Stimulated activated CD8-positive, alpha-beta memory T cell treated with anti-CD3 and anti-CD28 coated beads, Interleukin-15, amount 100 ng/mL, for 24 hours (primary cell): ENCODE data around the gene CCDC187.

Experiments
- DNase-seq: peaks from one replicate; pipeline ENCODE4 v3.0.0-alpha.2; 2020; ENCODE audit warnings: low read depth

Gene CCDC187

DNA sequence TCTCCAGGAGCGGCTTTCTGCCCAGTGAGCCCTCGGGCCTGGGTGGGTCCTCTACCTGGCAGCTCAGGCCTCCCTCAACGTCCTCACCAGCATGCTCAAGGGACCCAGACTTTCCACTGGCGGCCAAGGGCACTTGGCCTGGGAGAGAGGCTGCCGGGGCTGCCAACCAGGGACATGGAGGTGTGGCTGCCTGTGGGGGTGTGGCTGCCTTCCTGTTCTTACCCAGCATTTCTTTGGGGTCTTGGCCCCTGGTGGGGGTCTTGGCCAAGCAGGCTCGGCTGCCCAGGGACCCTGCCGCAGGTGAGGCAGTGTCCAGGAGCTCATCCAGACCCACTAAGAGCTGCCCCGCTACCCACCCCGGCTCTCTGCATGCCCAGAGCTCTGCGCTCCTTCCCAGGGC is 51.0 kb downstream of the CCDC187 start:
- DNase-seq: no peak

DNA sequence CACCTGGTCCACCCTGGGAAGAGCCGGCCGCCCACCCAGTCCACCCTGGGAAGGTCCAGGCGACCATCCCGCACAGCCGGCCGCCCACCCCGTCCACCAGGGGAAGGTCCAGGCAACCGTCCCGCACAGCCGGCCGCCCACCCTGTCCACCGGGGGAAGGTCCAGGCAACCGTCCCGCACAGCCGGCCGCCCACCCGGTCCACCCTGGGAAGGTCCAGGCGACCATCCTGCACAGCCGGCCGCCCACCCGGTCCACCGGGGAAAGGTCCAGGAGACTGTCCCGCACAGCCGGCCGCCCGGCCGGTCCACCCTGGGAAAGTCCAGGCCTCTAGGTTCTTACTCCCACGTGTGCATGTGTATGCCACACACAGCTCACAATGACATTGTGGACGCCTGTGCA is 51.6 kb downstream of the CCDC187 start:
- DNase-seq: no peak

DNA sequence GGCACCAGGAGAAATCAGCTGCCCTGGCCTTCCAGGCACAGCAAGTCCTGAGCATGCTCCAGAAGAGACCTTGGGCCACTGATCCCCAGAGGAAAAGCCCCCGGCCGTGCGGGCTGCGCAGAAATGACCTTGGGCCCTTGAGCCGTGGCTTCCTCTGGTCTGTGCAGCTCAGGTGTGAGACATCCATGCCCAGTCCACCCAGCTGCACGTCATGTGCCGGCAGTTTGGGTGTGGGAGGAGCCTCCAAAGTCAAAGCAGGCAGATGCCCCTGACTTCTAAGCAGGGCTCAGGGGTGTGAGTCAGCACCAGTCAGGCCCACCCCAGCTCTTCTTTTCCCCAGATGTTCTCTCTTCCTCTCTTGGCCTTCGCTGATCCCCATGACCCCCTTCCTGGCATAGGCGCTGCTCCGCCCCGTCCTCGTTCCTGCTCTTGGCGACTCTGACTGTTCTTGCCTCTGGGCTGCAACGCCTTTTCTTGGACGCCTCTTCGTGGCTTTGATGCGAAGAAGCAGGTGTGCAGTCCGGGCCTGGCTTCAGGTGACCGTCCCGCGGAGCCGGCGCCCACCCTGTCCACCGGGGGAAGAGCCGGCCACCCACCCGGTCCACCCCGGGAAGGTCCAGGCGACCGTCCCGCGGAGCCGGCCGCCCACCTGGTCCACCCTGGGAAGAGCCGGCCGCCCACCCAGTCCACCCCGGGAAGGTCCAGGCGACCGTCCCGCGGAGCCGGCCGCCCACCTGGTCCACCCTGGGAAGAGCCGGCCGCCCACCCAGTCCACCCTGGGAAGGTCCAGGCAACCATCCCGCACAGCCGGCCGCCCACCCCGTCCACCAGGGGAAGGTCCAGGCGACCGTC is 52.4 kb downstream of the CCDC187 start:
- no peak for DNase-seq

DNA sequence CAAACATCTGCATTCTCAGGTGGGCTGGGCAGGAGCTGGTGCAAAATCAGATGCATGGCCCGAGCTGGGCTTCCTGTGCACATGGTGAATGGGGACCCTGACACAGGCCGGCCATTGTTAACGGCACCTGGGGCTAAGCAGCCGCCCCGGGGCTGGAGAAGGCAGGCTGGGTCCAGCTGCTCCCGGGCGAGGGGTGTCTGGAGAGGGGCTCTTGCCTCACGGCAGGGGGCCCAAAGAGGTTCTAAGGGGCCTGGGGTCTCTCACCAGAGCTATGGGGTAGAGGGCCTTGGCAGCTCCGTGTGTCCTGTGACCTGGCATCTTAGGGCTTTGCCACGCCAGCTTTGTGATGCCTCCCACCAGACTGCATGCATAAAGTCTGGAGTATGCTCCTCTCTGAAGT is 53.2 kb downstream of the CCDC187 start:
- no peak for DNase-seq

DNA sequence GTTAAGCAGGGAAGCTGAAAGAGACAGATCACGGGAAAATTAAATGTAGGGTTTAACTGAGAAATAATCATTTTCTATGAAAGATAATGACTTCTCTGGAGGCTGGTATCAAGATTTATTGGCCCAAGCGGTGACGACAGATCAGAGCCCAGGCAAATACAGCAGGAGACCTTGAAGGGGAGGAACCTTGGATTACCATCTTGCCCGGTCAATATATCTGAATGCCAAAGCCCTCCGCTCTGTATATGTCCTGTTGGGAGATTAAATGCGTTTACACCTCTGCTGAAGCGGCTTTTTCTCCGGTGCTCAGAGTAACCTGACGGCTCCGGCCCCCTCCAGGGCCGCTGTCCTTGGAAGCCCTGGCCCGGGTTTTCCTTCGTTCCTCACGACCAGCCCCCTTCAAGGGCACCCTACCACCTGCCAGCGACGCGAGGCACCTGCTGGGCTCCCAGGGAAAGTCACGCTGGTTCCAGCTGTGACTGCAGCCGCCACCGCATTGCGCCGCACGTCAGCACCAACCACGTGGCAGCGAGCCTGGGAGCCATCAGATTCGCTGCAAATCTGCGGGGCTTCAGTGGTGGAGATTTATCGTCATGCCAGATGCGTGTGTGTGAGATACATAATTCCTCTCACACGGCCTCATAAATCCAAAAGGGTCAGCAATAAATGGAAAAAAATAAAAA is 53.9 kb downstream of the CCDC187 start:
- DNase-seq: no peak

DNA sequence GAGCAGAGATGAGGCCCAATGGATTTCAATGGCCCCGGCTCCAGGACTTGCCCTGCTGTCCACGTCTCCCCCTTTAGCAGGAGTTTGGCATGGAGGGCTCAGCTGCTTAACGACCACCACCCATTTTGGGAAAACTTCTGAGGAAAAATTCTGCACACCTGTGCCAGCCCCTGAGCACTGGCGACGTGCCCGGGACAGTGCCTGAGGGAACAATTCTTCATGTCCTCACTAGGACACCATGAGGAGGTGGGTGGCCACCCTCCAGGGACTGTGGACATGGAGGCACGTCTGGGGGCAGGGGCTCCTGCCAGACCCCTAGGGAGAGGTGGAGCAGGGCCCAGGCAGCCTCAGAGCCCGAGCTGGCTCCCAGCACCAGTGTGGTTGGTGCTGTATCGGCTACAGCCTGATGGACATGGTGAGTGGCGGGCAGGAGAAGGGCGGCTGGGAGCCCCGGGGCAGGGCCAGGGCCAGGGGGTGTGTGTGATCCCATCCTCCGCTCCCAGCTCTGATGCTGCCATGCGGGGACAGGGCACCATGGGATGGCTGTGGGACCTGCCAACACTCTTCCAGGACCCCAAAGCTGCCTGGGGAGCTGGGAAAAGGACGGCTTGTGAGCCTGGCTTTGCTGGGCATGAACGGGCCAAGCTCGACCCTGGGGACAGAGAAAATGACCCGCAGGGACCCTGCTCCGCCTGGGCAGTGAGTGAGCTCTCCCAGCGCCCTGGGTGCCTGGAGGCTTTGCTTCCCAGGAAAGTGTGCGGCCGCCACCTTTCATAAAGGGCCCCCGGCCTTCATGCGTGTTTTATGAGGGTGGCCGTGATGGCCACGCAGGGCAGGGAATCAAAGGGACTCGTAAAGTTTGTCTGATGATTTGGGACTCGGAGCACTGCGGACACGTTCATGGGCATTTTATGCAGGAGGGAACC is 54.7 kb downstream of the CCDC187 start:
- no peak for DNase-seq

DNA sequence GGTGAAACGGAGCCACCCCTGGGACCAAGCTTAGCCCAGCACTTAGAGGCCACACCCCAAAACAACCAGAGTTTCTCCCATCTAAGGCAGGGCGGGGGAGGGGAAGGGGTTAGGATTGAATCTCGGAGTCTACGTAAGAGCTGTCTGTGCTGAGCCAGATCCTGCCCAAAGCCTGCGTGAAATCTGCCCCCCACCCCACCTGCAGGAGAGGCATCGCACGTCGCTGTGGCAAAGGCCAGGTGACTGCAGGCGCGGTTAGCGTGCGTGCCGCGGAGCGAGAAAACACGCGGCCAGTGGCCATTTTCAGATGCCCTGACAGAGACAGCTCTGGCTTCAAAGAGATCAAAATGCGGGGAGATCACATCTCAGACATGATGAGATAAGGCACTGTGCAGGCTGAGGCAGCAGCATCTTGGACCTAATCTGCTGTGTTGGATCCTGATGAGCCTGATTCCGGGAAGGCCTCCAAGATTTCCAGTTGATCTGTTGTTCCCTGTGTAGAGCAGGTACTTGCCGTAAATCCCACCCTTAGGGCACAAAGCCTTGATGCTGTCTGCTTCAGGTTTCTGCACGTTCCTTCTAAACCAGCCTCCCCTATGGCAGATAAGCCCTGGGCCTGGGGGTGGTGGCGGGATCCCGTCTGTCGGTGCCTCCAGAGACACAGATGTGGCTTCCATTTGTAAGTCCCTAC is 55.8 kb downstream of the CCDC187 start:
- DNase-seq: no peak

DNA sequence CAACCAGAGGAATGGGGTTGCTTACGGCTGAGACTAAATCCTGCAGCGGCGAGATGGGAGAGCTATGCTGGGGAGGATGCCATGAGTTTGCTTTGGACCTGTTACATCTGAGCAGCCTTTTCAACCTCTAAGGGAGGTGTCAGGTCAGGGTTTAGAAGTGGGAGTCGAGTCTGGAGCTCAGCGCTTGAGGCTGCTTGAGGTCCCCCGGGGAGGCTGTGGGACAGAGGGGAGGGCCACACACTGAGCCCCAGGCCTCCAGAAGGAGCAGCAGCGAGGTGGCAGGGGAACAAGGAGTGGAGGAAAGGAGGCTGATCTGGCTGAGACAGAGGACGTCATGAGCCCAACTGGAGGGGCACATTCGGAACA is 56.4 kb downstream of the CCDC187 start:
- no peak for DNase-seq

DNA sequence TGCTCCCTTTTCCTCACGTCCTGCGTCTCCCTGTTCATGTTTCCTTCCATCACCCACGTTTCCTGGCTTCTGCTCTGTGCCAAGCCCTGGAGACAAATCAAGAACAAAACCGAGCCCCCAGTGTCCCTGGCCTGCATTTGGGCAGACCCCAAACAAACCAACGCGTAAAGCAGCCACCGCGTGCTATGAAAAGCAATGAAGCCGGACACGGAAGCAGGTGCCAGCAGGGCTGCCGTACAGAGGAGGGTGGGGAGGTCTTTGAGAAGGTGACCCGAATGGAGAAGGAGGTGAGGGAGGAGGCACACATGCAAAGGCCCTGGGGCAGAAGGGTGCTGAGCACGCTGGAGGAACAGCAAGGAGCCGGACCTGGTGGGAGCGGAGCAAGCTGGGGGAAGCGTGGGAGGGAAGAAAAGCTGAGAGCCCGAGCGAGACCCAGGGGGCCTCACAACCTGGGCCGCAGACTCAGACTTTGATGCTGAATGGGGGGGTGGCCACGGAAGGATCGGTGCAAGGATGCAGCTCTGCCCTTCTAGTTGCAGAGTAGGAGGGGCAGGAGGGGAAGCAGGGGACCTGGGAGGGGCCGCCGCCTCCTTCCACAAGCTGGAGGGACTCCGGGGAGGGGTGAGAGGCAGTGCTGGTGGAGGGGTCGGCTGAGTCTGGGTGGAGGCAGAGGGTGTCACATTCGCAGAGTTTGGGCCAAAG is 56.9 kb downstream of the CCDC187 start:
- no peak for DNase-seq

DNA sequence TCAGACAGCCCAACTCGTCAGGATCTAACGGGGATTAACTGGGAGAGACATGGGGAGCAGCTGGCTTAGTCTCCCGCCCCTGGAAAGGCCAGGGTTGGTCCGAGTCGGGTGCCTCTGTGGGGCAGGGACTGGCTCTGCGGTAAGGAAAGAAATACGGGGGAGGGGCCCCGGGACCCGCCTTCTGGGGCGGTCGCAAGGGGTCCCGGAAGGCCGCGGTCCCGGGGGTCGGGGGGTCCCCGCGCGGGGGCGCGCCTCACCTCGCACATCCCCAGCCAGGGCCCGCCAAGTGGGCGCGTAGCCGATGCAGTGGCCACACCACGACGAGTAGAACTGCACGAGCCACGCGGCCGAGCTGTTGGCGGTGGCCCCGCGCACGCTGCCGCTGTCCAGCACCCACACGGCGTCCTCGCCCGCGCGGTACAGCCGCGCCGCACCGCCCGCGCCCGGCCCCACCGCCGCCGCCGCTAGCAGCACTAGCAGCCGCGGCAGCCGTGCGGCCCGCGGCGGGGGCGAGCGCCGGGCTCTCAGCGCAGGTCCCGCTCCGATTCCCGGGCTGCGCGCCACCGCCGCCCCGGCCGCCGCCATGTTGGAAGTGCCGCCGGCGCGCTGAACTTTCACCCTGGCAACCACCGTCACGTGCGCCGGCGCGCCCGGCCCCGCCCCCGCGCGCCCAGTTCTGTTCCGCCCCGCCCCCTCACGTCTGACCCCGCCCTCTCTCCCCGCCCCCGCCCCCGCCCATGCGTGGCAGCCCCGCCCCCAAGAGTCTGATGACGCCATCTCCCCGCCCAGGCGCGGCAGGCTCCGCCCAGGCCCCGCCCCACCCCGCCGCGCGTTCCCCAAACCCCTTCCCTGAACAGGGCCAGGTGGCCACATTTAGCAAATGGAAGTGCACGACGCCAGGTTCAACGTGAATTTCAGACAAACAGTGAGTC is 58.4 kb downstream of the CCDC187 start, which contains the start of gene QSOX2:
Gene QSOX2, minus strand, starts transcription at position 594 of the 932 bp plus-strand sequence. Its CDS starts 9 bp downstream, at position 585.
- DNase-seq: peak; percentile 81

DNA sequence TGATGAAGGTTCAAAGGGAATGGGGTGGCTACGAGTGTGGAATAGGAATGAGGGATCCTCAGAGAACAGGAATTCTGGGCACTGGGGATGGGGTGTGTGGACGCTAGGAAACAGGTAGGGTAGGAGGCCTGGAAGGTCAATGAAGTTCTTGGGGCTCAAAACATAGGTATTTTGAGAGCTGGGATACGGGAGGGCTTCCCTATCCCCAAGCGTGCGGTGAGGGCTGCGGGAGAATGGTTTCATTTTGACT is 59.0 kb downstream of the CCDC187 start:
- no peak for DNase-seq

DNA sequence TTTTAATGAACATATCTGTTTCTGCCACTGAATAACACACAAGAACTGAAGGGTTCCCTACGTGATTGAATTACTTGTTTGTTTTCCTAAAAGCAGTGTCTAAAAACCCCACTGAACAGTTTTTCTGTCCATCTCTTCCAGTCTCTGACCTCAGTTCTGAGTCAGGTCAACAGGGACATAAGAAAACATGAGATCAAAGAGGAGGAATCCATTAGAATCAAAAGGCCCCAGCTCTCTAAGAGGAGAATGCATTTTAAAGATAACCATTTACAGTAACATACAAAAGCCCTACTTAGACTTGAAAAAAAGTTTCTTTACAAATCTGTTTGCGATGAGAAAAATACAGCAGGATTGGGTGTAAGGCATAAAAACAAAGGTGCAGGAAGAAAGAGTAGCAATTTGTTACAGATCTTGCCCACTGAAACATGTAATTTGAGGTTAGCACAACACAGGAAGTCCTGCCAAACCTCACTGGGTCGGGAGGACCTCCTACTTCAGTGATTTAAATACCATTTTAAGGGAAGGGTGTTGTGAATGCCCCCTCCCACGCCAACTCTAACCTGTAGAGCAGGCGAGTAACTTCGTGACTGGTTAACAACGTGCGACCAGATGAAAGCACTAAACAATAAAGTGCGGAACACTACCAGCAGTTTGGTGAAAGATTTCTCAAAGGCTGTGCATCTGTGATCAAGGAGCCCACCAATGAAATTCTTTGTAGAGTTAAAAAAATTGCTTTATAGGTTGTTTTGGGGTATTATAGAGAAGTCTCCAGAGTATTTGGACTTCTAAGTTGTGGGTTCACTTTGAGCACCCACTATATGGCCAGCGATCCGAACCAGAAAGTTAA is 59.5 kb downstream of the CCDC187 start:
- DNase-seq: no peak

DNA sequence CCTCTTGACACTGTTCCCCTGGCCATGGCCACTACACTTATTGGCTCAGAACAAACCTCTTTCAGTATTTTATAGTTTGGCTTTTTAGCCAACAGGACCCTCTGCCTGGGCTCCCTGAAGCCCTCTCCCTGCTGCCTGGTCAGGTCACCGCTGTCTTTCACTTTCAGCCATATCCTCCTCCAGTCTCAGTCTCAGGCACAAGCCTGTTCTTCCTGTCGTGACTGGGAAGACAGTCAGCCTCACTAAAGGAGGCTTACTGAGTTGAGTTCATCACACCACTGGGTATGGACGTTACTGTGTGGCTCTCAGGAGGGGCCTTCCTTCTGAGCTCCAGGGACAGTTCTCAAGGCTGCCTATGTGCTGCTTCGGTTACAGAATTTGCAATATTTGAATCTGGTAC is 60.3 kb downstream of the CCDC187 start:
- no peak for DNase-seq

DNA sequence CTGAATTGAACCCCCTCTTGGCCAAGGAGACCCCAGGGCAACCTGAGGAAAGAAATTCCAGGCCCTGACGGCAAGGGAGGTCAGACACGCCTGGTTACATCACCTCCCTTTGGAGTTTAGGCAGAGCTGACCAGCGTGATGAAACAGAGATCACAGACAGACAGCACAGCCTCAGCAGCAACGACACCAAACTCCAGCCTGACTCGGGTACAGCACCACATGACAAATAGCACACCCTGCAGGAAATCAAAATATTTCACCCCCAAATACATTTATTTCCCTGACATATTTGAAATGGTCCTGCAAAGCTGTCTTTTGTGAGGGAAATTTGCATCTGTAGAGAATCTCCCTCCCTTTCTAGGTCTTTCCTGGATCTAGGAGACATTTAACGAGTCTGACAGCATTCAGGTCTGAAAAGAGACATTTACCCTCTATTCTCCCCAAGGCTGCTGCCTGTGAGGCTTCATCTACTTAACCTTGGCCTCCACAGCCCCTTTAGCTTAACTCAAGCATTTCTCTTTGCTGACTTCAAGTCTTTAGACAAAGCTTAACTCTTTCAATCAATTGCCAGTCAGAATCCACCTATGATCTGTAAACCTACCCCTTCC is 60.9 kb downstream of the CCDC187 start:
- no peak for DNase-seq

DNA sequence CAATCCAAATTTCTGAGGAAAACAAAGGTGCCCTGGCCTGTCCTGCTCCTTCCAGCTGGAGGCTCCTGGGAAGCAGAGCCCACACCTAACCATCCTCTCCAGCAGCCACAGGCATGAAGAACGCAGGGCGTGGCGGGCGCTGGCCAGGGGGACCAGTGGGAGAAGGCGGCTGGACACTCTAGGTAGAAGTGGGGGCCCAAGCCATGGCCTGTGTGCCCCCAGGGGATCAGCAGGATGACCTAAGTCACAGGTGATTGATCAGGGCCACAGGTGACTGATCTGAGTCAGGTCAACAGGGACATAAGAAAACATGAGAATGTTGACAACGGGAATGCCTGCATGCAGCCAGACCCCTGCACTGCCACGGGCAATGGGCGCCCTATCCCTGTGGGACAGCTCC is 61.6 kb downstream of the CCDC187 start:
- no peak for DNase-seq

DNA sequence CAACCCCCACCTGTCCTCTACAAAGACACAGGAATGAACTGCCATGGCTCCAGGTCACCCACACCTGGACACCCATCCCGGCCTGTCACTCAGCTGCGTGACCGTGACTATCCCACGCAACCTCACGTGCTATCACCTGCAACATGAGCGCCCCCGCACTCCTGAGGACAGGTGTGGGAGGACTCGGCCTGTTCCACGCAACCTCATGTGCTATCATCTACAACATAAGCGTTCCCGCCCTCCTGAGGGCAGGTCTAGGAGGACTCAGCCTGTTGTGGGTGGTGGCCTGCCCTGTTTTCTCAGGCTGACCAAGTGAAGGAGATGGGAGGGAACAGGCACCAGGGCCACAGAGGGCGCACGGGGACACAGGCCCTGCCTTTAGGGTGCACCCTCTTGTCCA is 62.4 kb downstream of the CCDC187 start:
- no peak for DNase-seq

DNA sequence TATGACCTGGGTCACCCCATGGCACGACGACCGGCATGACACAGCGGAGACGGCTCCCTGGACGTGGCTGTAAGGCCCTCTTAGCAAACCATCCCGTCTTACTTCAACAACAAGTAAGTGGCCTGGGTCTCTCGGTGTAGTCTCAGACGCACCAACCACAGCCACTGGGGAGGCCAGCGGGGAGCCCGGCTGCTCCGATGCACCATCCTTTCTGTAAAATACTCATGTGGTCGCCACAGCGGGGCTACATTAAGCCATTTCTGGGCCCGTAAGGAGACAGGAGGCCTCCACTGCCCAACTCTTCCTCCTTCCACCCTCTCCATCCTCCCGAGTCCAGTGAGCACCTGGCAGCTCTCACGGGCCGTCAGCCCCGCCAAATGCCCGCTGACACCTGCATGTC is 63.0 kb downstream of the CCDC187 start:
- no peak for DNase-seq

DNA sequence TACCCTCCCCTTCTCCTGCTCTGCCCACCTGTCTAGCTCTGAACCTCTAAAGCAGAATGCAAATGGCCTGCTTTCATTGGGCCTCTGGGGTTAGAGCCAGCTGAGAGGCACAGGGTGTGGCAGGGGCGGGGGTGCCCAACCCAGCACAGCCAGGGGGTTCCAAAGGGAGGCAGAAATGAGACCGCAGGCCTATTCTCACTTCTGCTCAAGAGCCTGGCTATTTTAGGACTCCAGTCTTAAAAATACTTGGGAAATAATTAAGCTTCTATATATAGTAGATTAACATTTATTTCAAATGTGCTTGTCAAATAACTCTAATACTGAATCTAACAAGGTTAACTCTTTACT is 63.9 kb downstream of the CCDC187 start:
- no peak for DNase-seq
